Progenitor cell of endocrine pancreas (in vitro differentiated cells): ENCODE data around the gene SLC2A11. TPM values are rescaled to one million over a fixed set of nuclear protein-coding genes. Genes with fewer than 3 reads are reported as not detected.

ENCODE experiments used
- DNase-seq: peaks from one replicate; pipeline ENCODE4 v3.0.0; 2021; ENCODE audit warnings: low spot score; ENCODE audit not compliant: unreplicated experiment
- H3K27ac Mint-ChIP-seq: 2 replicates; pipeline ENCODE4 v1.8.0; 2021; ENCODE audit warnings: mild to moderate bottlenecking, moderate library complexity, mixed read lengths
- H3K27me3 Mint-ChIP-seq: 2 replicates; pipeline ENCODE4 v1.8.0; 2021; ENCODE audit warnings: mixed read lengths
- H3K36me3 Mint-ChIP-seq: 2 replicates; pipeline ENCODE4 v1.8.0; 2022; ENCODE audit warnings: mixed read lengths; ENCODE audit not compliant: insufficient read depth
- H3K4me1 Mint-ChIP-seq: 2 replicates; pipeline ENCODE4 v1.8.0; 2021; ENCODE audit warnings: low read depth, mixed read lengths
- H3K4me3 Mint-ChIP-seq: 2 replicates; pipeline ENCODE4 v1.8.0; 2021; ENCODE audit warnings: low read depth, mild to moderate bottlenecking, moderate library complexity, mixed read lengths
- H3K9me3 Mint-ChIP-seq: 2 replicates; pipeline ENCODE4 v1.8.0; 2021; ENCODE audit warnings: low read depth, mixed read lengths
- CTCF ChIP-seq: fragments of 200-600 bp; sonication (generic); IDR thresholded peaks from one replicate; pipeline ENCODE4 v1.5.0; 2021; ENCODE audit warnings: antibody characterized with exemption, mild to moderate bottlenecking; ENCODE audit not compliant: unreplicated experiment
- total RNA-seq: library from RNA; stranded (reverse); gene quantifications from 2 replicates; pipeline ENCODE4 v1.2.1, GENCODE V29; 2021

The SLC2A11 gene
- total RNA-seq, 1 donor from 2014 or later, result 39.7 TPM

- no peak for DNase-seq
- Mint-ChIP-seq H3K27ac (no peak overlapping the region), H3K9me3 (no peaks in the 10 kb centered on the region), H3K36me3 (peaks cover 25% of the 10 kb centered on the region), H3K4me3 (no peak overlapping the region), H3K4me1 (no peaks in the 10 kb centered on the region), H3K27me3 (no peaks in the 10 kb centered on the region)
- TF ChIP-seq CTCF, result no peak
Measured at GRCh38 chr22:23877566-23877965, 19.9 kb downstream of the SLC2A11 start.

- Mint-ChIP-seq H3K4me3 (no peak overlapping the region), H3K27me3 (no peaks in the 10 kb centered on the region), H3K9me3 (no peaks in the 10 kb centered on the region), H3K27ac (no peak overlapping the region), H3K36me3 (peaks cover 25% of the 10 kb centered on the region), H3K4me1 (no peaks in the 10 kb centered on the region)
- DNase-seq, result no peak
- TF ChIP-seq CTCF, result no peak
Measured at GRCh38 chr22:23878219-23878618, 20.5 kb downstream of the SLC2A11 start.

DNA sequence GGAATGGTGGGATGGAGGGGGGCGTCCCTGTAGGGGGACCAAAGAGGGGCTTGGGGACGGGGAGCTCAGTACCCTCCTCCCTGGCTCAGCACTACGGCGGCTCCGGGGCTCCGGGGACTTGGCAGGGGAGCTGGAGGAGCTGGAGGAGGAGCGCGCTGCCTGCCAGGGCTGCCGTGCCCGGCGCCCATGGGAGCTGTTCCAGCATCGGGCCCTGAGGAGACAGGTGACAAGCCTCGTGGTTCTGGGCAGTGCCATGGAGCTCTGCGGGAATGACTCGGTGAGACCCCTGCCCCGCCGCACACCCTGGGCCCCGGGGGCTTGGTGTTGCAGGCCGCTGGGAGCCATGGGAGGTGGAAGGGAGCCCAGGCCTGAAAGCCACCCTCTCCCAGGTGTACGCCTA is 24.7 kb downstream of the SLC2A11 start:
- DNase-seq, result no peak
- Mint-ChIP-seq H3K4me1 (no peaks in the 10 kb centered on the region), H3K36me3 (peaks cover 24% of the 10 kb centered on the region), H3K27me3 (no peaks in the 10 kb centered on the region), H3K4me3 (no peak overlapping the region), H3K9me3 (no peaks in the 10 kb centered on the region), H3K27ac (peak overlapping the region; percentile 39)
- TF ChIP-seq CTCF, result no peak

- no peak for TF ChIP-seq CTCF
- Mint-ChIP-seq H3K4me3 (no peak overlapping the region), H3K36me3 (peaks cover 16% of the 10 kb centered on the region), H3K4me1 (peaks cover 2% of the 10 kb centered on the region), H3K27me3 (no peaks in the 10 kb centered on the region), H3K9me3 (no peaks in the 10 kb centered on the region), H3K27ac (no peak overlapping the region)
- DNase-seq, result no peak
Measured at GRCh38 chr22:23883658-23884057, 26.0 kb downstream of the SLC2A11 start.

- H3K36me3 Mint-ChIP-seq, result peaks cover 14% of the 10 kb centered on the region
- TF ChIP-seq CTCF, result no peak
- H3K9me3 Mint-ChIP-seq, result no peaks in the 10 kb centered on the region
- no peak for DNase-seq
- H3K27ac Mint-ChIP-seq, result no peak overlapping the region
- no peak overlapping the region for H3K4me3 Mint-ChIP-seq
- peaks cover 2% of the 10 kb centered on the region for H3K4me1 Mint-ChIP-seq
- no peaks in the 10 kb centered on the region for H3K27me3 Mint-ChIP-seq
Measured at GRCh38 chr22:23884140-23884539, 26.5 kb downstream of the SLC2A11 start.
